Measurements from ENCODE around the gene DNAH14. TPM values are rescaled to one million over a fixed set of nuclear protein-coding genes. Genes with fewer than 3 reads are reported as not detected.

DNAH14 gene
- total and polyA plus RNA-seq, 2 of the 13 experiments (the other 11 are each of a cell fraction or from before 2014, with no cell fraction given) = 4.5 to 27.5 TPM

DNA sequence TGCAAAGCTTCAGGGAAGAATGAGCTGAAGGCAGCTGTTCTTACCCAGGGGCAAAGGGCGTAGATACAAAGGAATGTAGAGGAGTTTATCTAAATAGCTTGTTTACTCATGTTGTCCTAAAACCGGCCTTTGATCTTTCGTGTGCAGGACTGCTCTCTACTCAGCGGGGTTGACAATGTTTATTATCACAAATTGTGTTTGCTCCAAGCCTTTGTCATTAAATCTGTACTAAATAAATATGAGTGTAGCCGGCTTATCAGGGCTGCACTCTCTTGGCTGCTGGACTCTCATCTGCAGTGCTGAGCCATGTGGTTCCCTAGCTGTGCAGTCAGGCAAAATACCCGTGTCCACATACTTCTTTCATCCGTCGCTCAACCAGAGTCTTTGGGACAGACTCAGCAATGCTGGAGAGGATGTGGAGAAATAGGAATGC, 299.4 kb downstream of the DNAH14 start (continued):
- TF ChIP-seq, protein P1, sequence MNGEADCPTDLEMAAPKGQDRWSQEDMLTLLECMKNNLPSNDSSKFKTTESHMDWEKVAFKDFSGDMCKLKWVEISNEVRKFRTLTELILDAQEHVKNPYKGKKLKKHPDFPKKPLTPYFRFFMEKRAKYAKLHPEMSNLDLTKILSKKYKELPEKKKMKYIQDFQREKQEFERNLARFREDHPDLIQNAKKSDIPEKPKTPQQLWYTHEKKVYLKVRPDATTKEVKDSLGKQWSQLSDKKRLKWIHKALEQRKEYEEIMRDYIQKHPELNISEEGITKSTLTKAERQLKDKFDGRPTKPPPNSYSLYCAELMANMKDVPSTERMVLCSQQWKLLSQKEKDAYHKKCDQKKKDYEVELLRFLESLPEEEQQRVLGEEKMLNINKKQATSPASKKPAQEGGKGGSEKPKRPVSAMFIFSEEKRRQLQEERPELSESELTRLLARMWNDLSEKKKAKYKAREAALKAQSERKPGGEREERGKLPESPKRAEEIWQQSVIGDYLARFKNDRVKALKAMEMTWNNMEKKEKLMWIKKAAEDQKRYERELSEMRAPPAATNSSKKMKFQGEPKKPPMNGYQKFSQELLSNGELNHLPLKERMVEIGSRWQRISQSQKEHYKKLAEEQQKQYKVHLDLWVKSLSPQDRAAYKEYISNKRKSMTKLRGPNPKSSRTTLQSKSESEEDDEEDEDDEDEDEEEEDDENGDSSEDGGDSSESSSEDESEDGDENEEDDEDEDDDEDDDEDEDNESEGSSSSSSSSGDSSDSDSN (CRISPR knock-in tag; IDR thresholded peaks at IDR 0.05) = no peak
- TF ChIP-seq SIN3B (IDR thresholded peaks at IDR 0.05; ENCODE audit: low read length) (no peak), ZNF431 (CRISPR knock-in tag; IDR thresholded peaks at IDR 0.05; ENCODE audit: borderline replicate concordance, low read depth) (no peak; the same call in 1 of the 2 replicates), ZNF317 (CRISPR knock-in tag; IDR thresholded peaks at IDR 0.05) (no peak), TP53 (CRISPR knock-in tag; conservative IDR thresholded peaks at IDR 0.05) (no peak), ZNF562 (CRISPR knock-in tag; IDR thresholded peaks at IDR 0.05; ENCODE audit: borderline replicate concordance) (no peak), SMAD3 (CRISPR knock-in tag; IDR thresholded peaks at IDR 0.05) (0 out of 2 replicates have a peak, but pooled peaks have one; percentile 24), ZNF790 (CRISPR knock-in tag; IDR thresholded peaks at IDR 0.05; ENCODE audit: borderline replicate concordance) (no peak), ZNF160 (CRISPR knock-in tag; IDR thresholded peaks at IDR 0.05) (no peak), HNRNPH1 (optimal IDR thresholded peaks at IDR 0.05; ENCODE audit: low read depth, low read length) (no peak), ZNF121 (CRISPR knock-in tag; IDR thresholded peaks at IDR 0.05) (no peak), ZNF331 (CRISPR knock-in tag; IDR thresholded peaks at IDR 0.05) (peak; percentile 56), GATA4 (IDR thresholded peaks at IDR 0.05; ENCODE audit: borderline replicate concordance, low read depth) (peak; percentile 89), MBD4 (IDR thresholded peaks at IDR 0.05; ENCODE audit: borderline replicate concordance, low read length) (no peak), YEATS4 (CRISPR knock-in tag; IDR thresholded peaks at IDR 0.05; ENCODE audit: borderline replicate concordance) (no peak), CREB1 (IDR thresholded peaks at IDR 0.05) (no peak), CREB1 (CRISPR knock-in tag; IDR thresholded peaks at IDR 0.05) (peak; percentile 25; the same call in 1 of the 2 replicates)
- TF ChIP-seq, protein P2, sequence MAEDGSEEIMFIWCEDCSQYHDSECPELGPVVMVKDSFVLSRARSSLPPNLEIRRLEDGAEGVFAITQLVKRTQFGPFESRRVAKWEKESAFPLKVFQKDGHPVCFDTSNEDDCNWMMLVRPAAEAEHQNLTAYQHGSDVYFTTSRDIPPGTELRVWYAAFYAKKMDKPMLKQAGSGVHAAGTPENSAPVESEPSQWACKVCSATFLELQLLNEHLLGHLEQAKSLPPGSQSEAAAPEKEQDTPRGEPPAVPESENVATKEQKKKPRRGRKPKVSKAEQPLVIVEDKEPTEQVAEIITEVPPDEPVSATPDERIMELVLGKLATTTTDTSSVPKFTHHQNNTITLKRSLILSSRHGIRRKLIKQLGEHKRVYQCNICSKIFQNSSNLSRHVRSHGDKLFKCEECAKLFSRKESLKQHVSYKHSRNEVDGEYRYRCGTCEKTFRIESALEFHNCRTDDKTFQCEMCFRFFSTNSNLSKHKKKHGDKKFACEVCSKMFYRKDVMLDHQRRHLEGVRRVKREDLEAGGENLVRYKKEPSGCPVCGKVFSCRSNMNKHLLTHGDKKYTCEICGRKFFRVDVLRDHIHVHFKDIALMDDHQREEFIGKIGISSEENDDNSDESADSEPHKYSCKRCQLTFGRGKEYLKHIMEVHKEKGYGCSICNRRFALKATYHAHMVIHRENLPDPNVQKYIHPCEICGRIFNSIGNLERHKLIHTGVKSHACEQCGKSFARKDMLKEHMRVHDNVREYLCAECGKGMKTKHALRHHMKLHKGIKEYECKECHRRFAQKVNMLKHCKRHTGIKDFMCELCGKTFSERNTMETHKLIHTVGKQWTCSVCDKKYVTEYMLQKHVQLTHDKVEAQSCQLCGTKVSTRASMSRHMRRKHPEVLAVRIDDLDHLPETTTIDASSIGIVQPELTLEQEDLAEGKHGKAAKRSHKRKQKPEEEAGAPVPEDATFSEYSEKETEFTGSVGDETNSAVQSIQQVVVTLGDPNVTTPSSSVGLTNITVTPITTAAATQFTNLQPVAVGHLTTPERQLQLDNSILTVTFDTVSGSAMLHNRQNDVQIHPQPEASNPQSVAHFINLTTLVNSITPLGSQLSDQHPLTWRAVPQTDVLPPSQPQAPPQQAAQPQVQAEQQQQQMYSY (CRISPR knock-in tag; IDR thresholded peaks at IDR 0.05) = no peak
- TF ChIP-seq, protein P3, sequence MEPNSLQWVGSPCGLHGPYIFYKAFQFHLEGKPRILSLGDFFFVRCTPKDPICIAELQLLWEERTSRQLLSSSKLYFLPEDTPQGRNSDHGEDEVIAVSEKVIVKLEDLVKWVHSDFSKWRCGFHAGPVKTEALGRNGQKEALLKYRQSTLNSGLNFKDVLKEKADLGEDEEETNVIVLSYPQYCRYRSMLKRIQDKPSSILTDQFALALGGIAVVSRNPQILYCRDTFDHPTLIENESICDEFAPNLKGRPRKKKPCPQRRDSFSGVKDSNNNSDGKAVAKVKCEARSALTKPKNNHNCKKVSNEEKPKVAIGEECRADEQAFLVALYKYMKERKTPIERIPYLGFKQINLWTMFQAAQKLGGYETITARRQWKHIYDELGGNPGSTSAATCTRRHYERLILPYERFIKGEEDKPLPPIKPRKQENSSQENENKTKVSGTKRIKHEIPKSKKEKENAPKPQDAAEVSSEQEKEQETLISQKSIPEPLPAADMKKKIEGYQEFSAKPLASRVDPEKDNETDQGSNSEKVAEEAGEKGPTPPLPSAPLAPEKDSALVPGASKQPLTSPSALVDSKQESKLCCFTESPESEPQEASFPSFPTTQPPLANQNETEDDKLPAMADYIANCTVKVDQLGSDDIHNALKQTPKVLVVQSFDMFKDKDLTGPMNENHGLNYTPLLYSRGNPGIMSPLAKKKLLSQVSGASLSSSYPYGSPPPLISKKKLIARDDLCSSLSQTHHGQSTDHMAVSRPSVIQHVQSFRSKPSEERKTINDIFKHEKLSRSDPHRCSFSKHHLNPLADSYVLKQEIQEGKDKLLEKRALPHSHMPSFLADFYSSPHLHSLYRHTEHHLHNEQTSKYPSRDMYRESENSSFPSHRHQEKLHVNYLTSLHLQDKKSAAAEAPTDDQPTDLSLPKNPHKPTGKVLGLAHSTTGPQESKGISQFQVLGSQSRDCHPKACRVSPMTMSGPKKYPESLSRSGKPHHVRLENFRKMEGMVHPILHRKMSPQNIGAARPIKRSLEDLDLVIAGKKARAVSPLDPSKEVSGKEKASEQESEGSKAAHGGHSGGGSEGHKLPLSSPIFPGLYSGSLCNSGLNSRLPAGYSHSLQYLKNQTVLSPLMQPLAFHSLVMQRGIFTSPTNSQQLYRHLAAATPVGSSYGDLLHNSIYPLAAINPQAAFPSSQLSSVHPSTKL (CRISPR knock-in tag; IDR thresholded peaks at IDR 0.05) = peak; percentile 94
- TF ChIP-seq, protein P4, sequence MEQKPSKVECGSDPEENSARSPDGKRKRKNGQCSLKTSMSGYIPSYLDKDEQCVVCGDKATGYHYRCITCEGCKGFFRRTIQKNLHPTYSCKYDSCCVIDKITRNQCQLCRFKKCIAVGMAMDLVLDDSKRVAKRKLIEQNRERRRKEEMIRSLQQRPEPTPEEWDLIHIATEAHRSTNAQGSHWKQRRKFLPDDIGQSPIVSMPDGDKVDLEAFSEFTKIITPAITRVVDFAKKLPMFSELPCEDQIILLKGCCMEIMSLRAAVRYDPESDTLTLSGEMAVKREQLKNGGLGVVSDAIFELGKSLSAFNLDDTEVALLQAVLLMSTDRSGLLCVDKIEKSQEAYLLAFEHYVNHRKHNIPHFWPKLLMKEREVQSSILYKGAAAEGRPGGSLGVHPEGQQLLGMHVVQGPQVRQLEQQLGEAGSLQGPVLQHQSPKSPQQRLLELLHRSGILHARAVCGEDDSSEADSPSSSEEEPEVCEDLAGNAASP (CRISPR knock-in tag; IDR thresholded peaks at IDR 0.05; ENCODE audit: borderline replicate concordance) = peak; percentile 73; the same call in 1 of the 2 replicates
